Limb (tissue), 2 donors: ENCODE results near the gene OGFOD3.

Experiments used
- DNase-seq, 2 donors: peaks; one replicate each; pipeline ENCODE4 v3.0.0-alpha.2; 2016; ENCODE audit errors: extremely low spot score in 2 of 2

Gene OGFOD3

GRCh38 chr17:82446649-82447048 is 28.3 kb upstream of the OGFOD3 start:
- no peak for DNase-seq

- no peak for DNase-seq
Observed at GRCh38 chr17:82446124-82446523, 27.7 kb upstream of the OGFOD3 start.

- no peak for DNase-seq
Observed at GRCh38 chr17:82445542-82445941, 27.2 kb upstream of the OGFOD3 start.

- DNase-seq, result no peak
Observed at GRCh38 chr17:82444941-82445521, 26.6 kb upstream of the OGFOD3 start.

GRCh38 chr17:82444284-82444893 is 26.0 kb upstream of the OGFOD3 start:
- no peak for DNase-seq

GRCh38 chr17:82443465-82444283 is 25.3 kb upstream of the OGFOD3 start:
- DNase-seq, result no peak

- DNase-seq, result no peak
Observed at GRCh38 chr17:82442643-82443464, 24.5 kb upstream of the OGFOD3 start.

GRCh38 chr17:82441691-82442487 is 23.5 kb upstream of the OGFOD3 start:
- no peak for DNase-seq

GRCh38 chr17:82440991-82441627 is 22.7 kb upstream of the OGFOD3 start:
- DNase-seq, result peak; percentile 24 to 63

GRCh38 chr17:82440469-82440981 is 22.1 kb upstream of the OGFOD3 start:
- DNase-seq, result no peak

- no peak for DNase-seq
Observed at GRCh38 chr17:82439829-82440365, 21.5 kb upstream of the OGFOD3 start.

- no peak for DNase-seq
Observed at GRCh38 chr17:82439194-82439828, 20.9 kb upstream of the OGFOD3 start.

- peak in 1 of 2 donors; percentile 19 for DNase-seq
Observed at GRCh38 chr17:82438401-82439193, 20.2 kb upstream of the OGFOD3 start.

GRCh38 chr17:82437325-82437668 is 18.9 kb upstream of the OGFOD3 start:
- DNase-seq, result peak in 1 of 2 donors; percentile 19

- DNase-seq, result peak in 1 of 2 donors; percentile 24
Observed at GRCh38 chr17:82436601-82437324, 18.4 kb upstream of the OGFOD3 start.

- DNase-seq, result peak in 1 of 2 donors; percentile 16
Observed at GRCh38 chr17:82435601-82436583, 17.5 kb upstream of the OGFOD3 start.

GRCh38 chr17:82435103-82435502 is 16.7 kb upstream of the OGFOD3 start:
- peak in 1 of 2 donors; percentile 21 for DNase-seq
